PC-3 (cell line): ENCODE results near the gene POLA2. TPM values are rescaled to one million over a fixed set of nuclear protein-coding genes. Genes with fewer than 3 reads are reported as not detected.

Source experiments
- ATAC-seq: fragments of 200-7000 bp; cut with Tn5 transposase; 2 replicates; pipeline ENCODE4 v1.9.1; 2020; ENCODE audit warnings: mild to moderate bottlenecking, moderate library complexity
- BruUV-seq: library from RNA; stranded (reverse); fragments of 400-500 nt; replicated peaks from 2 replicates; lab custom pipeline; 2021; lab: Mats Ljungman, UMichigan
- CTCF ChIA-PET: fragments of 300-600 bp; sonication (Branson Sonifier 250); formaldehyde crosslinking; loops from one replicate; lab custom pipeline; 2022; ENCODE audit warnings: antibody characterized with exemption; lab: Charles Lee
- POLR2A ChIA-PET: fragments of 300-600 bp; sonication (Branson Sonifier 250); formaldehyde crosslinking; loops from one replicate; lab custom pipeline; 2022; ENCODE audit warnings: antibody characterized with exemption; ENCODE audit not compliant: unreplicated experiment; lab: Charles Lee
- DNase-seq: peaks from one replicate; pipeline ENCODE4 v3.0.0-alpha.2; 2015
- H2AFZ ChIP-seq: fragments of 300-600 bp; sonication (generic); 2 replicates; pipeline ENCODE4 v1.6.0; 2016; ENCODE audit warnings: antibody characterized with exemption, low read length
- H3F3A ChIP-seq: fragments of 300-600 bp; sonication (generic); one replicate; pipeline ENCODE4 v1.6.0; 2017; ENCODE audit warnings: antibody characterized with exemption, low read length, control low read depth, mild to moderate bottlenecking; ENCODE audit not compliant: unreplicated experiment
- H3K27ac ChIP-seq: fragments of 300-600 bp; sonication (generic); 2 replicates; pipeline ENCODE4 v1.5.1; 2016; ENCODE audit warnings: mild to moderate bottlenecking, low read length
- H3K27me3 ChIP-seq: fragments of 300-600 bp; sonication (generic); 2 replicates; pipeline ENCODE4 v1.6.1; 2016; ENCODE audit warnings: low read length, mixed read lengths
- H3K36me3 ChIP-seq: fragments of 300-600 bp; sonication (generic); 2 replicates; pipeline ENCODE4 v1.6.1; 2016; ENCODE audit warnings: low read depth, mixed run types, low read length, mixed read lengths
- H3K4me1 ChIP-seq: fragments of 300-600 bp; sonication (generic); 2 replicates; pipeline ENCODE4 v1.5.1; 2016; ENCODE audit warnings: low read length; ENCODE audit not compliant: insufficient read depth
- H3K4me2 ChIP-seq: fragments of 300-600 bp; sonication (generic); 2 replicates; pipeline ENCODE4 v1.6.0; 2016; ENCODE audit warnings: low read length
- H3K4me3 ChIP-seq: fragments of 300-600 bp; sonication (generic); 2 replicates; pipeline ENCODE4 v1.5.1; 2016; ENCODE audit warnings: mild to moderate bottlenecking, low read length, mixed read lengths
- H3K79me2 ChIP-seq: fragments of 300-600 bp; sonication (generic); 2 replicates; pipeline ENCODE4 v1.6.1; 2017; ENCODE audit warnings: low read length, mixed read lengths
- H3K9ac ChIP-seq: fragments of 300-600 bp; sonication (generic); 2 replicates; pipeline ENCODE4 v1.6.0; 2016; ENCODE audit warnings: mild to moderate bottlenecking, low read length
- H3K9me2 ChIP-seq: fragments of 300-600 bp; sonication (generic); replicated peaks from 2 replicates; pipeline ENCODE4 v1.6.1; 2016; ENCODE audit warnings: mixed run types, low read length, mixed read lengths
- H3K9me3 ChIP-seq: fragments of 300-600 bp; sonication (generic); 2 replicates; pipeline ENCODE4 v1.6.1; 2016; ENCODE audit warnings: low read length, mixed read lengths
- H4K20me1 ChIP-seq: fragments of 300-600 bp; sonication (generic); 2 replicates; pipeline ENCODE4 v1.6.1; 2016; ENCODE audit warnings: low read length, mixed read lengths
- EZH2 ChIP-seq: fragments of 300-600 bp; sonication (generic); IDR thresholded peaks from one replicate; pipeline ENCODE4 v1.6.1; 2017; ENCODE audit warnings: antibody characterized with exemption, mild to moderate bottlenecking, low read length; ENCODE audit not compliant: unreplicated experiment
- EZH2phosphoT487 ChIP-seq: fragments of 300-600 bp; sonication (generic); IDR thresholded peaks from 2 replicates; pipeline ENCODE4 v1.6.1; 2018; ENCODE audit warnings: mild to moderate bottlenecking, antibody characterized with exemption, low read length, borderline replicate concordance
- intact Hi-C: fragments of 100-400 bp; cut with micrococcal nuclease; formaldehyde crosslinking; loops from 2 replicates; pipeline ENCODE4 v1.9.0; 2023
- total RNA-seq: library from RNA; depleted of rRNA; stranded (reverse); fragments of >200 nt; gene quantifications from 2 replicates; pipeline ENCODE4 v1.2.3, GENCODE V29; 2014
- TF ChIP-seq, protein P1 (sequence below): fragments of 300-600 bp; sonication (generic); conservative IDR thresholded peaks from 2 replicates; pipeline ENCODE4 v1.5.1; 2017; ENCODE audit warnings: antibody characterized with exemption, low read depth, mild to moderate bottlenecking, low read length

Gene POLA2
- total RNA-seq, 1 experiment from 2014 or later = 29.0 TPM

DNA sequence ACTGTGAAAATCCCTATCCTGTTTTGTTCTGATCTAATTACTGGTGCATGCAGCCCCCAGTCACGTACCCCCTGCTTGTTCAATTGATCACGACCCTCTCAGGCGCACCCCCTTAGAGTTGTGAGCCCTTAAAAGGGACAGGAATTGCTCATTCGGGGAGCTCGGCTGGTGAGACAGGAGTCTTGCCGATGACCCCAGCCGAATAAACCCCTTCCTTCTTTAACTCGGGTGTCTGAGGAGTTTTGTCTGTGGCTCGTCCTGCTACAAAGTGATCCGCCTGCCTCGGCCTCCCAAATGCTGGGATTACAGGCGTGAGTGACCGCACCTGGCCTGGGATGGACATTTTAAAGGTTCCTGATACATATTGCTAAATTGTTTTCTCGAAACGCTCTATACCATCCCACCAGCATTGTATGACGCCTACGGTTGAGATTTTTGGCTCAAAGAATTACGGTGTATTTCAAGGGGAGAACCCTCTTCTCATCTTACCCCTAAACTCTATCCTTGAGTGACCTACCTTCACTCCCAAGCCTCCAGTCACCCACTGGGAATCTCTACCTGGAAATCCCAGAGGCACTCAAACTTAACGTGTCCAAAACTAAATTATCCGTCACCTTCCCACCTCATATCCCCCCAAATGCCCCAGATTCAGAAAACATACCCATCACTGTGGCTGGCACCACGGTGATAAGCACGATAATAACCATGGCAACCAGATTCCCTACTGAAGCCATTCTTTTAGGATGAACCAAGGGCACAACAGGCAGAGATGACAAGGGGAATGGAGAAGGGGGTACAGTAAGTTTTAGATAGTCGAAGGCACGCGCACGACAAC is 789 bp upstream of the POLA2 start:
- CTCF ChIA-PET = no interaction called here
- Histone ChIP-seq H3K9me2 (no peaks in the 10 kb centered on the region), H2AFZ (peak overlapping the region; percentile 79), H3K4me1 (peaks cover 14% of the 10 kb centered on the region), H3K4me3 (peak overlapping the region; percentile 93), H3K9me3 (no peaks in the 10 kb centered on the region), H3K27me3 (no peaks in the 10 kb centered on the region), H3F3A (no peaks in the 10 kb centered on the region), H3K4me2 (peak overlapping the region; percentile 85), H3K36me3 (no peaks in the 10 kb centered on the region; the same call in 1 of the 2 replicates), H4K20me1 (no peaks in the 10 kb centered on the region), H3K27ac (peak overlapping the region; percentile 27), H3K9ac (peak overlapping the region; percentile 98), H3K79me2 (peaks cover 42% of the 10 kb centered on the region)
- TF ChIP-seq EZH2phosphoT487 = no peak
- TF ChIP-seq EZH2 = no peak
- TF ChIP-seq, protein P1, sequence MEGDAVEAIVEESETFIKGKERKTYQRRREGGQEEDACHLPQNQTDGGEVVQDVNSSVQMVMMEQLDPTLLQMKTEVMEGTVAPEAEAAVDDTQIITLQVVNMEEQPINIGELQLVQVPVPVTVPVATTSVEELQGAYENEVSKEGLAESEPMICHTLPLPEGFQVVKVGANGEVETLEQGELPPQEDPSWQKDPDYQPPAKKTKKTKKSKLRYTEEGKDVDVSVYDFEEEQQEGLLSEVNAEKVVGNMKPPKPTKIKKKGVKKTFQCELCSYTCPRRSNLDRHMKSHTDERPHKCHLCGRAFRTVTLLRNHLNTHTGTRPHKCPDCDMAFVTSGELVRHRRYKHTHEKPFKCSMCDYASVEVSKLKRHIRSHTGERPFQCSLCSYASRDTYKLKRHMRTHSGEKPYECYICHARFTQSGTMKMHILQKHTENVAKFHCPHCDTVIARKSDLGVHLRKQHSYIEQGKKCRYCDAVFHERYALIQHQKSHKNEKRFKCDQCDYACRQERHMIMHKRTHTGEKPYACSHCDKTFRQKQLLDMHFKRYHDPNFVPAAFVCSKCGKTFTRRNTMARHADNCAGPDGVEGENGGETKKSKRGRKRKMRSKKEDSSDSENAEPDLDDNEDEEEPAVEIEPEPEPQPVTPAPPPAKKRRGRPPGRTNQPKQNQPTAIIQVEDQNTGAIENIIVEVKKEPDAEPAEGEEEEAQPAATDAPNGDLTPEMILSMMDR = no peak
- DNase-seq (no peak), ATAC-seq (no peak)
- TSS peak; percentile 99 for BruUV-seq
- POLR2A ChIA-PET = interaction anchor here (0.6 to 1.2 kb wide), 5 partner anchors 14 to 264 kb away, joined by 4 to 23 read pairs (median 6); partner anchors contain the start of genes FAU, MRPL49 and SCYL1
- intact Hi-C loops = no loop called here

- H3K9ac ChIP-seq = peak overlapping the region; percentile 98
- ATAC-seq (no peak), DNase-seq (peak; percentile 35)
- H3K9me3 ChIP-seq = no peaks in the 10 kb centered on the region
- ChIA-PET CTCF (interaction anchor here (0.8 to 1.8 kb wide), 2 partner anchors 55 to 152 kb away, joined by 4 to 6 read pairs; no protein-coding TSS in a partner anchor), POLR2A (interaction anchor here (0.6 to 1.2 kb wide), 5 partner anchors 13 to 140 kb away, joined by 3 to 23 read pairs (median 6); partner anchors contain the start of genes FAU and MRPL49)
- peaks cover 14% of the 10 kb centered on the region for H3K4me1 ChIP-seq
- peak overlapping the region; percentile 85 for H3K4me2 ChIP-seq
- peak overlapping the region; percentile 79 for H2AFZ ChIP-seq
- peak overlapping the region; percentile 93 for H3K4me3 ChIP-seq
- H3K79me2 ChIP-seq = peaks cover 50% of the 10 kb centered on the region
- no peaks in the 10 kb centered on the region for H3F3A ChIP-seq
- H3K36me3 ChIP-seq = peaks cover 8% of the 10 kb centered on the region; the same call in 1 of the 2 replicates
- intact Hi-C loops = no loop called here
- H3K27ac ChIP-seq = peak overlapping the region; percentile 72
- no TSS peak for BruUV-seq
- no peaks in the 10 kb centered on the region for H4K20me1 ChIP-seq
- no peaks in the 10 kb centered on the region for H3K27me3 ChIP-seq
- no peaks in the 10 kb centered on the region for H3K9me2 ChIP-seq
- no peak for TF ChIP-seq EZH2phosphoT487
- TF ChIP-seq EZH2 = no peak
- TF ChIP-seq, protein P1 = no peak
Observed at GRCh38 chr11:65262381-65262680, 569 bp downstream of the POLA2 start.
